GM21825 (cell line): Measurements from ENCODE around the gene VASH2.
A peak's percentile ranks its signal among the peaks of the same experiment; 100 is the strongest.

Experiments
- ATAC-seq: cut with Tn5 transposase; IDR thresholded peaks from one replicate; pipeline ENCODE4 v1.9.1; 2021; ENCODE audit warnings: mild to moderate bottlenecking, moderate library complexity; ENCODE audit not compliant: unreplicated experiment

Gene VASH2

GRCh38 chr1:212928323-212929291 is 21.7 kb upstream of the VASH2 start:
- ATAC-seq, result peak; percentile 63

- no peak for ATAC-seq
These were observed 19.2 kb upstream of the VASH2 start for GRCh38 chr1:212930986-212931678.

GRCh38 chr1:212933815-212934471 is 16.4 kb upstream of the VASH2 start:
- ATAC-seq, result no peak

GRCh38 chr1:212935387-212935981 is 14.9 kb upstream of the VASH2 start:
- ATAC-seq, result no peak

GRCh38 chr1:212937034-212937433 is 13.3 kb upstream of the VASH2 start:
- ATAC-seq, result no peak

DNA sequence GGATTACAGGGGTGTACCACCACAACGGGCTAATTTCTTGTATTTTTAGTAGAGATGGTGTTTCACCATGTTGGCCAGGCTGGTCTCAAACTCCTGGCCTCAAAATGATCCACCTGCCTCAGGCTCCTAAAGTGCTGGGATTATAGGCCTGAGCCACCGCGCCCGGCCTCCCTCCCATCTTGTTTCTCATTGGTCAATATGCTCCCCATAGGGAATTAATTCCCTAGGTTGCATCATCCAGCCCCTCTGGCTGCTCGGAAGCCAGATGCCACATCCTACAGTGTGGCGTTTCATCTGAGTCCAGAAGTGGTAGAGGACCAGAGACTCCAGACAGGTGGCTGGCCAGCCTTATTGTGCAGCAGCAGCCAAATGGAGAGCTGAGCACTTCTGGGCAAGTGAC is 11.5 kb upstream of the VASH2 start:
- ATAC-seq, result no peak

- ATAC-seq, result no peak
These were observed 8.9 kb upstream of the VASH2 start for GRCh38 chr1:212941452-212941851.

DNA sequence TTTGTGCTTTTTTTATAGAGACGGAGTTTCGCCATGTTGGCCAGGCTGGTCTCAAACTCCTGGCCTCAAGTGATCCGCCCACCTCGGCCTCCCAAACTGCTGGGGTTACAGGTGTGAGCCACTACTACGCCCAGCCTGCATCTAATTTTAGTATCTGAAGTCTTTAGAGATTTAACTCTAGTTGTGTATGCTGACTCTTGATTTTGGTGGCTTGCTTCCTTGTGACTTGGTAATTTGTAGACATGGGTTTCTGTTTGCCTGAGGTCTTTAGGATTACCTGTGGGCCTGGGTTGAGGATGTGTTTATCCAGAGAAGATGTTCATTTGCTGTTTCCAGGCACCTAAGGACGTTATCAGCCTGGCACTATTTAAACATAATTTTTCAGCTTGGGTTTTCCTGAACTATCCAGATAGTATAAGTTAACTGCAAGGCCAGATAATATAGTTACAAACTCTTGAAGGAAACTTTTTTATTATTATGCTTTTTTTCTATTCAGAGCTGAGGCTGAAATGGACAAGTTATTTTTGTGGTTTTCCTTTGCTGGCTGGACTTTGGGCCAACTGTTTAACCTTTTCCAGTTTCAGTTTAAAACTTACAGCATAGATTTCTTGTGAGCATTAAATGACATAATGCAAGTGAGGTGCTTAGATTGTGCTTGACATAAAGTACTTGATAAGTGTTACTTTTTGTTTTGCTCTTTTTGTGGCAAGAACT is 7.5 kb upstream of the VASH2 start:
- no peak for ATAC-seq

DNA sequence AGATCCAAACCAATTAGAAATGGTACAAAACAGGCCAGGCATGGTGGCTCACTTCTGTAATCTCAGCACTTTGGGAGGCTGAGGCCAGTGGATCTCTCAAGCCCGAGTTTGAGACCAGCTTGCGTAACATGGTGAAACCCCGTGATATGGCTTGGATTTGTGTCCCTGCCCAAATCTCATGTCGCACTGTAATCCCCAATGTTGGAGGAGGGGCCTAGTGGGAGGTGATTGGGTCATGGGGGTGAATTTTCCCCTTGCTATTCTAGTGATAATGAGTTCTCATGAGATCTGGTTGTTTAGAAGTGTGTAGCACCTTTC is 7.0 kb upstream of the VASH2 start:
- ATAC-seq, result no peak

- ATAC-seq, result no peak
These were observed 6.0 kb upstream of the VASH2 start for GRCh38 chr1:212944229-212944901.

DNA sequence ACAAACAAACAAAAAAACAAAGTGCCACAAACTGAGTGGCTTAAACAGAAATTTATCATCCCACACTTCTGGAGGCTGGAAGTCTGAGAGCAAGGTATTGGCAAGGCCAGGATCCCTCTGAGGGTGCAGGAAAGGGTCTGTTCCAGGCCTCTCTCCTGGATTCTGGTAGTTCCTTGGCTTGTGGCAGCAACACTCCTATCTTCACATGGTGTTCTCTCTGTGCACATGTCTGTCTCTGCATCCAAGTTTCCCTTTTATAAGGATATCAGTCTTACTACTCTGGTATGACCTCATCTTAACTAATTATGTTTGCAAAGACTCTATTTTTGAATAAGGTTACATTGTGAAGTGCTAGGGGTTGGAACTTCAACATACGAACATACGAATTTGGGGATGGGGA is 5.3 kb upstream of the VASH2 start:
- no peak for ATAC-seq

DNA sequence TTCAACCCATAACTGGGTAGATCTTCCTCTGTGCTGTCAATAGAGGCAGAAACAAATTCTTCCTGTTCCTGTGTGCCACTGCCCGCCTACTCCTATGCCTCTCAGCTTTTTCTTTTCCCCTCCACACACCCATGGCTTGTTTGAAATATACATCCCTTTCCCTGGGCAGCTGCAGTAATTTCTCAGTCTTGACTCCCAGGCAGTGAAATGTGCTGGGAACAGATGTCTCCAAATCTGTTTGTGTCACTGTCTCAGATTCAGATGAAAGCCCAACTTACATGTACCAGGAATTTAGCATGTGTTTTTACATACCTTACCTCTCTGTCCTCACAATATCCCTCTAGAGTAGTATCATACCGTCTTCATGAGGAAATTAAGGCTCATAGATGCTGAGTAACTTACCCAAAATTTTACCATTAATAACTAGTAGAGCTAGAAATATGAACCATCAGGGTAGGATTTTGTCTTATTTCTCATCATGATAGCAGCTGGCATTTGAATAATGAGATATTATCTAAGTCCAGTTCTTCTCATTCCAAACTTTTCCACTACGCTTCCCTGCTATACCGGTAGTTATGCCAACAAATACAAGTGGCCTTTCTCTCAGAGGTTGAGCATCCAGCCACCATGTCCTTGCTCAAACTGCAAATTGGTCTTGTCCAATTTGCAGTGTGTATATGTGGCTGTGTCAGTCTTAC is 4.7 kb upstream of the VASH2 start:
- no peak for ATAC-seq

GRCh38 chr1:212946872-212947271 is 3.5 kb upstream of the VASH2 start:
- ATAC-seq, result no peak

DNA sequence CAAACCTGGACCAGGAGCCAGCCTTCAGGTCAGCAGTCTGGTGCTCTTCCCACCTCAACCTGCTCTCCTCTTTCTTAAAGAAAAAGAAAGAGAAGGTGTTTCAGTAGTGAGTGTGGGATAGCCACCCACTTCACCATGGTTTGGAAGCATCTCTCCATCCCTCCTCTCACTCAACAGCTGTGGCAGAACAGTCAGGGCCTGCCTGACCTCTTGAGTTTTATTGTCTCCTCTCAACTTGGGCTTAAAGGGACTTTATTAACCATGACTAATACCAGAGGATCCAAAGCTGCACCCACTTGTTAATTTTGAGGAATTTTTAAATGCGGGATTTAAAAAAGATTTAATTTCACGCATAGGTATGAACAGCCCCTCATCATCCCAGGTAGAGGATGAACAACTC is 570 bp upstream of the VASH2 start:
- no peak for ATAC-seq

GRCh38 chr1:212951126-212951946 is 995 bp downstream of the VASH2 start:
- ATAC-seq, result no peak

- ATAC-seq, result no peak
These were observed 1.8 kb downstream of the VASH2 start for GRCh38 chr1:212951947-212952640.

DNA sequence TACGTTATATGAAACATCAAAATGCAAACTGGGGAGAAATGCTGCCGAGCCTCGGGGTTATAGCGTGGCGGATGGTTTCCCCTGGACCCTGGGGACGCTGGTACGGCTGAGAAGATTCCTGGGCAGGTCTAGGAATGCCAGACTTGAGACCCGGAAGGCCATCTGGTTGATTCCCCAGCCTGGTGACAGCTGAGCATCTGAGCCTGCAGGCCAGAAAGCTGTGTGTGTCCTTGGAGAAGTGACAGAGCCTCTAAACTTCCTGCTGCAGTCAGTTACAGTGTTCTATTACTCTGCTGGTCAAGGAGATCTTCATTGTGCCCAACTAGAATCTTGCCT is 2.3 kb downstream of the VASH2 start:
- ATAC-seq, result no peak

DNA sequence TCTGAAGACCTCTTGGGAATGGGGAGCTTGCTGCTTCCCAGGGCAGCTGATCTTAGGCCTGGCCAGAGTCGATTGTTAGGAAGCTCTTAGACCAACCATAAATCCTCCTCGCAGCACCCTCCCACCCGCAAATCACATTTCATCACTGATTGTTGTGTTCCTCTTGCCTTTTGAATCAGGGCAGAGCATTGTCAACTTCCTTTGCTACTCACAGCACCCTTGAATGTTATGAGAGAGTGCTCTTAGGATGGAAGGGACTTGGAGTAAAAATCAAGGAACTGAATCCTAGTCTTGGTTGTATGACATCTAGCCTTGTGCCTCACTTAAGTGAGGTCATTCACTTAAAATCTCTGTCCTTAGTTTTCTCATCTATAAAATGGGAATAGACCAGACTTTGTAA is 3.0 kb downstream of the VASH2 start:
- no peak for ATAC-seq
